ENCODE data around the gene SLC25A25.
A peak's percentile ranks its signal among the peaks of the same experiment; 100 is the strongest.
"Not testable (repeated sequence)": the region's sequence is repeated elsewhere in the genome, so short reads cannot be mapped to it uniquely, and the experiment has no call there.

Gene SLC25A25

GRCh38 chr9:128067645-128068385 lies at the start of gene SLC25A25:
SLC25A25 (plus strand) TSS chr9:128068232; CDS start chr9:128068320, 88 bp downstream.
- peak; percentile 100 for DNase-seq

DNA sequence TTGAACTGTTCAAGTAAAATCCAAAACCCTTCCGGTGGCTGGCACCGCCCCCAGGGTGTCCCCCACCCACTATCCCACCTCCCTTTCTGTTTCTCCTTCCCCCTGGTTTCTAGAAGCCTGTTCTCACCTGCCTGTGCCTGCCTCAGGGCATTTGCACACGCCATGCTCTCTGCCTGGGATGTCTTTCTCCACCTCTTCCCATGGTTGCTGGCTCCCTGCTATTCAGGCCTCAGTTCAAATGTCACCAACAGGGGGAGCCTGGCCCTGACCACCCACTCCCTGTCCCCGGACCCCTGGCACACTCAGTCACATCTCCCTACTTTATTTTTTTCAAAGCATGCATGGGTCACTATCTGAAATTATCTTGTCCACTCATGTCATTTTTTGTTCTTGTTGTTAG lies 47.3 kb upstream of the SLC25A25 start:
- no peak for DNase-seq

GRCh38 chr9:128021098-128021497 lies 46.9 kb upstream of the SLC25A25 start:
- DNase-seq, result no peak

- no peak for DNase-seq
These were observed 45.1 kb upstream of the SLC25A25 start for GRCh38 chr9:128022886-128023285.

DNA sequence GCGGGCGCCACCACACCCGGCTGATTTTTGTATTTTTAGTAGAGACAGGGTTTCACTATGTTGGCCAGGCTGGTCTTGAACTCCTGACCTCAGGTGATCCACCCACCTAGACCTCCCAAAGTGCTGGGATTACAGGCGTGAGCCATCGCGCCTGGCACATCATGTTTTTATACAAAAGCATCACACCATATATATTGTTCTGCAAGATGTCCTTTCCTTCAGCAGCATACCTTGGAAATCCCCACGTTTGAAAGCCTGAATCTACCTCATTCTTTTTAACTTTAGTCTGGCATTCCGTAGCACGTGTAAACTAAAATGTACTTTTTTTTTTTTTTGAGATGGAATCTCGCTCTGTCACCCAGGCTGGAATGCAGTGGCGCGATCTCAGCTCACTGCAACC lies 44.4 kb upstream of the SLC25A25 start:
- DNase-seq, result not testable (repeated sequence)

DNA sequence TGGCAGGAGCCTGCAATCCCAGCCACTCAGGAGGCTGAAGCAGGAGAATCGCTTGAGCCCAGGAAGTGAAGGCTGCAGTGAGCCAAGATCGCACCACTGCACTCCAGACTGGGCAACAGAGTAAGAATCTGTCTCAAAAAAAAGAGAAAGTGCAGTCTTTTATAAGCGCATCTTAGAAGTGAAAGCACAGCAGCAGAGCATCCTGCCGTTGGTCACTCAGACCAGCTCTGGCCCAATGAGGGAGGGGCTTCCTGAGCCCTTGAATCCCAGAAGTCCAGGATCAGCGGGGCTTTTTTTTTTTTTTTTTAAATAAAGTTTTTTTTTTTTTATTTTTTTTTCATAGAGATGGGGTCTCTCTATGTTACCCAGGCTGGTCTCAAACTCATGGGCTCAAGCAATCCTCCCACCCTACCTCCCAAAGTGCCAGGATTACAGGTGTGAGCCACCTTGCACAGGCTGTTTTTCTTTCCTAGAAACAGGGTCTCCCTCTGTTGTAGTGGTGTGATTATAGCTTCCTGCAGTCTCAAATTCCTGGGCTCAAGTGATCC lies 43.2 kb upstream of the SLC25A25 start:
- DNase-seq, result no peak

GRCh38 chr9:128025736-128026135 lies 42.3 kb upstream of the SLC25A25 start:
- DNase-seq, result peak; percentile 44

DNA sequence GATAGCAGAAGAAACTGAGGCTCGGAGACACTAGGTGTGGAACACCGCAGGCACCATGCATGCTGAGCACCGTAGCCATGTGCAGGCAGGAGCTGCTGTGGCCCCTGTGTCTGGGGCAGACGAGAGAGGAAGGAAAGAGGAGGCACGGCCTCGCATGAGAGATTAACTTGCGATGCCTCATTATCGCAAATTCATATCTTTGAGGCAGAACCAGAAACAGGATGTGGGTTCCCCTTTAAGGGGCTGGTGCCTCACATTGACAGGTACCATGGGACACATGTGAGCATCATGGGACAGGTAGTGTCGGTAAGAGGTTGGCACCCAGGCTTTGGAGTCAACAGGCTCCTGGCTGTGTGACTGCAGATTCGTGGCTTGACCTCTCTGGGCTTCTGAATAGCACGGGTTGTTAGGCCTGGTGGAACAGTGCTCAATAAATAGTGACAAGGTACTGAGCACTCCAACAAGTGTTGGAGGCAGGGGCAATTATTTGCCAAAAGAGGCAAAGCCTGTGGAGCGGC lies 41.7 kb upstream of the SLC25A25 start:
- DNase-seq, result peak; percentile 75

GRCh38 chr9:128026773-128027541 lies 41.1 kb upstream of the SLC25A25 start:
- peak; percentile 49 for DNase-seq

- DNase-seq, result no peak
These were observed 40.3 kb upstream of the SLC25A25 start for GRCh38 chr9:128027705-128028104.

- no peak for DNase-seq
These were observed 34.4 kb upstream of the SLC25A25 start for GRCh38 chr9:128033609-128034008.

DNA sequence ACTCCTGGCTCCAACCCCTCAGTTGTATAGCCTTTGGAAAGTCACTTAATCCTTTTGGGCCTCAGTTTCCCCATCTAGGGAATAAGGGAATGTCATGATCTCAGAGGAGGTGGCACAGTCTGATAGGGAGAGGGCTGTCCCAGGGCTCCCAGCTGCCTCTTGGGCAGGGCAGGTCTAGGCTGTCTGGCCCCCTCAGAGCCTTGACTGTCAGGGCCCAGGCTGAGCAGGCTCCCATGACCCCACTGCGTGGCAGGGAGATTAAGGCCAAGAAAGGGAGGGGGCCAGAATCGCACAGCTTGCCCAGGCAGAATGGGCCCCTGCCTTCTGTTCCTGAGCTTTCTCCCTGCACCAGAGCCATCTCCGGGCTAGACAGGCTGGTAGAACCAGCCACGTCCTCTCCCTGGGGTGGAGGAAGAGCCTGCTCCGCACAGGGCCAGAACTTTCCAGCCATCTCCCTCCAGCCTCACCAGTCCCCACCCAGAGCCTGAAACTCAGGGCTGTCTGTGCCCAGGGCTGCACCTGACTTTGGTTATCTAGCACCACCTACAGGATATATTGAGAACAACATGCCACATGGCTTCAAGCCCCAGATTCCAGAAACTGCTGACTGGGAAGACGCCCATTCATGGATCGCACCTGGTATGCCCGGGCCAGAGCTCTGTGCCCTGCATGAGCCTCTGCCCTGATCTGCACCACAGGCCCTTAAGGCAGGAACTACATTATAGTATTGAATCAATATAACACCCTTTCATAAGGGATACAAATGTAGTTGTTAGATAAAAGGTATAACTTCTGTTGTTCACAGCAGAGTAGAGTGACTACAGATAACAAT lies 33.0 kb upstream of the SLC25A25 start:
- DNase-seq, result peak; percentile 68

GRCh38 chr9:128036522-128036921 lies 31.5 kb upstream of the SLC25A25 start:
- DNase-seq, result not testable (repeated sequence)

DNA sequence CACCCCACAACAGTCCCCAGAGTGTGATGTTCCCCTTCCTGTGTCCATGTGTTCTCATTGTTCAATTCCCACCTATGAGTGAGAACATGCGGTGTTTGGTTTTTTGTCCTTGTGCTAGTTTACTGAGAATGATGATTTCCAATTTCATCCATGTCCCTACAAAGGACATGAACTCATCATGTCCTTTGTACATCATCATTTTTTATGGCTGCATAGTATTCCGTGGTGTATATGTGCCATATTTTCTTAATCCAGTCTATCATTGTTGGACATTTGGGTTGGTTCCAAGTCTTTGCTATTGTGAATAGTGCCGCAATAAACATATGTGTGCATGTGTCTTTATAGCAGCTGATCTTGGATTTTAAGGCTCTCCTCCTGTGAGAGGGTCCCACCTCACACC lies 27.2 kb upstream of the SLC25A25 start:
- not testable (repeated sequence) for DNase-seq

GRCh38 chr9:128042043-128042442 lies 26.0 kb upstream of the SLC25A25 start:
- DNase-seq, result no peak

DNA sequence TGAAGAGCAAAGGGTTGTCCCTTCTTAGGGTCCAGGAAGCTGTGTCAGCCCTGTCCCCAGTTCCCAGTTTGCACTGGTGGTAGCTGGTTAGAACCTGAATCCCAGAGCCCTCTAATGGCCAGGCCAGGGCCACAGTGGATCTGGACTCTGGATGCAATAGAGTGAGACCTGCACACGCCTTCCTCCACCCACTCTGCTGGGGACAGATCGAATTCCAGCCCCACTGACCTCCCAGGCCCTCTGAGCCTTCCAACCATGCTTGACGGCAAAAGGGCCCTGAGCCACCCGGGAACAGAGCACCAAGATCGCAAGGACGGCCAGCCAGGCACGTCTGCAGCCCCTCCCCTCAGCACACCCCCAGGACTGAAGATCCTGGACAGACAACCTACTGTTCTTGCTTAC lies 24.6 kb upstream of the SLC25A25 start:
- DNase-seq, result no peak

DNA sequence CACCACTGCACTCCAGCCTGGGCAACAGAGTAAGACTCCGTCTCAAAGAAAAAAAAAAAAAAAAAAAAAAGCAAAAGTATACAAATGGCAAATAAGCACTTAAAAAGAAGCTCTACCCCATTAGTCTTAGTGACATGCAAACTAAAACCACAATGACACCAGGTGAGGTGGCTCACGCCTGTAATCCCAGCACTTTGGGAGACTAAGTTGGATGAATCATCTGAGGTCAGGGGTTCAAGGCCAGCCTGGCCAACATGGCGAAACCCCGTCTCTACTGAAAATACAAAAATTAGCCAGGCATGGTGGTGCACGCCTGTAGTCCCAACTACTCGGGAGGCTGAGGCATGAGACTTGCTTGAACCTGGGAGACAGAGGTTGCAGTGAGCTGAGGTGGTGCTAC lies 22.6 kb upstream of the SLC25A25 start:
- not testable (repeated sequence) for DNase-seq

GRCh38 chr9:128045831-128046230 lies 22.2 kb upstream of the SLC25A25 start:
- no peak for DNase-seq

DNA sequence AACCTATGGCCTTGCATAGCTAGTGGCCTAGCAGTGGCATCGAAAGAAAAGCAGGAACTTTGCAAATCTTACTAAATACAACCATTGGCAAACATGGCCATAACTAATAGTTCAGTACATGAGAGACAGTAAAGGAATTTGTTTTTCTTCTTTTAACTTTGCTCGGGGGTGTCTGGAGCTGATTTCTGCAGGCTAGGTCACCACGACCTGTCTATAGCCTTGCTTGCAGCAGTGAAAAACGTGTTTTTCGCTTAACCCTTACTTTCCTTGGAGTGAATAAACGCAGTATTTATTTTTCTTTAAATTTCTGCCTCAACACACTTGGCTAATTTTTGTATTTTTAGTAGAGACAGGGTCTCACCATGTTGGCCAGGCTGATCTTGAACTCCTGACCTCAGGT lies 20.8 kb upstream of the SLC25A25 start:
- no peak for DNase-seq

GRCh38 chr9:128048663-128049062 lies 19.4 kb upstream of the SLC25A25 start:
- no peak for DNase-seq

DNA sequence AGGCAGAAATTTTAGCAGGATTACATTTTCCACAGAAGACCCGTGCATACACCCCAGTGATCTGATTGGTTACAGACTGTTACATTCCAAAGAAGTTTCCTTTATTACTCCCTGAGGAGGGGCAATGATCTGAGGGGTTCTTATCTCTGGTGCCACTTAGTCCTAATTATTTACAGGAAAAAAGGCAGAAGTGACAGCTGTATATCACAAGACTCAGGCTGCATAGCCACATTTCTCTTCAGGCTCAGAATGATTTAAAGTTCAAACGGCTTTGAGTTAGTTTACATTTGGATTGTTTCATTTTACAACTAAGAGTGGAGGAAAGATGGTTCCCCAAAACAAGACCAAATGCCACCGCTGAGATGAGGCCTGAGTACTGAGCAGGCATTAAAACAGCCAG lies 18.2 kb upstream of the SLC25A25 start:
- DNase-seq, result no peak

GRCh38 chr9:128051932-128052709 lies 15.9 kb upstream of the SLC25A25 start:
- DNase-seq, result no peak
